HFFc6 (cell line): ENCODE measurements around the gene CX3CL1. TPM values are rescaled to one million over a fixed set of nuclear protein-coding genes. Genes with fewer than 3 reads are reported as not detected.

Source experiments
- DNase-seq: peaks from one replicate; pipeline ENCODE4 v3.0.0-alpha.2; 2018
- H3K27ac Mint-ChIP-seq: 2 replicates; pipeline ENCODE4 v1.8.0; 2020; ENCODE audit warnings: mild to moderate bottlenecking, mixed read lengths
- H3K27me3 Mint-ChIP-seq: 2 replicates; pipeline ENCODE4 v1.8.0; 2021; ENCODE audit warnings: mild to moderate bottlenecking, moderate library complexity, mixed read lengths; ENCODE audit not compliant: insufficient read depth
- H3K36me3 Mint-ChIP-seq: 2 replicates; pipeline ENCODE4 v1.8.0; 2021; ENCODE audit warnings: low read depth, mixed read lengths
- H3K4me1 Mint-ChIP-seq: 2 replicates; pipeline ENCODE4 v1.8.0; 2020; ENCODE audit warnings: low read depth, mixed read lengths
- H3K4me3 Mint-ChIP-seq: 2 replicates; pipeline ENCODE4 v1.8.0; 2020; ENCODE audit warnings: mild to moderate bottlenecking, moderate library complexity, mixed read lengths
- H3K9me3 Mint-ChIP-seq: 2 replicates; pipeline ENCODE4 v1.8.0; 2020; ENCODE audit warnings: mild to moderate bottlenecking, mixed read lengths
- total RNA-seq, 6 experiments: library from RNA; stranded (reverse); fragmentation: NEBNext Ultra II Directional; extraction: Animal tissue kit (Norgen Biotek cat#: 25700); gene quantifications; 2 replicates in 1 of 6; 3 replicates in 5 of 6; pipeline ENCODE4 v1.2.3, GENCODE V29; 2021
- TF ChIP-seq, protein P1 (sequence below): fragments of 200-600 bp; sonication (generic); IDR thresholded peaks from 2 replicates; pipeline ENCODE4 v1.5.0; 2021; ENCODE audit warnings: antibody characterized with exemption, mild to moderate bottlenecking

Gene CX3CL1
- total RNA-seq, 6 experiments from 2014 or later, result not detected

DNA sequence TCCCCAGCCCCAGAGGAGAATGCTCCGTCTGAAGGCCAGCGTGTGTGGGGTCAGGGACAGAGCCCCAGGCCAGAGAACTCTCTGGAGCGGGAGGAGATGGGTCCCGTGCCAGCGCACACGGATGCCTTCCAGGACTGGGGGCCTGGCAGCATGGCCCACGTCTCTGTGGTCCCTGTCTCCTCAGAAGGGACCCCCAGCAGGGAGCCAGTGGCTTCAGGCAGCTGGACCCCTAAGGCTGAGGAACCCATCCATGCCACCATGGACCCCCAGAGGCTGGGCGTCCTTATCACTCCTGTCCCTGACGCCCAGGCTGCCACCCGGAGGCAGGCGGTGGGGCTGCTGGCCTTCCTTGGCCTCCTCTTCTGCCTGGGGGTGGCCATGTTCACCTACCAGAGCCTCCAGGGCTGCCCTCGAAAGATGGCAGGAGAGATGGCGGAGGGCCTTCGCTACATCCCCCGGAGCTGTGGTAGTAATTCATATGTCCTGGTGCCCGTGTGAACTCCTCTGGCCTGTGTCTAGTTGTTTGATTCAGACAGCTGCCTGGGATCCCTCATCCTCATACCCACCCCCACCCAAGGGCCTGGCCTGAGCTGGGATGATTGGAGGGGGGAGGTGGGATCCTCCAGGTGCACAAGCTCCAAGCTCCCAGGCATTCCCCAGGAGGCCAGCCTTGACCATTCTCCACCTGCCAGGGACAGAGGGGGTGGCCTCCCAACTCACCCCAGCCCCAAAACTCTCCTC is 10.4 kb downstream of the CX3CL1 start:
- Mint-ChIP-seq H3K27me3 (peaks cover 24% of the 10 kb centered on the region), H3K36me3 (no peaks in the 10 kb centered on the region), H3K9me3 (no peaks in the 10 kb centered on the region), H3K4me1 (peaks cover 5% of the 10 kb centered on the region), H3K27ac (no peak overlapping the region), H3K4me3 (no peak overlapping the region)
- TF ChIP-seq, protein P1, sequence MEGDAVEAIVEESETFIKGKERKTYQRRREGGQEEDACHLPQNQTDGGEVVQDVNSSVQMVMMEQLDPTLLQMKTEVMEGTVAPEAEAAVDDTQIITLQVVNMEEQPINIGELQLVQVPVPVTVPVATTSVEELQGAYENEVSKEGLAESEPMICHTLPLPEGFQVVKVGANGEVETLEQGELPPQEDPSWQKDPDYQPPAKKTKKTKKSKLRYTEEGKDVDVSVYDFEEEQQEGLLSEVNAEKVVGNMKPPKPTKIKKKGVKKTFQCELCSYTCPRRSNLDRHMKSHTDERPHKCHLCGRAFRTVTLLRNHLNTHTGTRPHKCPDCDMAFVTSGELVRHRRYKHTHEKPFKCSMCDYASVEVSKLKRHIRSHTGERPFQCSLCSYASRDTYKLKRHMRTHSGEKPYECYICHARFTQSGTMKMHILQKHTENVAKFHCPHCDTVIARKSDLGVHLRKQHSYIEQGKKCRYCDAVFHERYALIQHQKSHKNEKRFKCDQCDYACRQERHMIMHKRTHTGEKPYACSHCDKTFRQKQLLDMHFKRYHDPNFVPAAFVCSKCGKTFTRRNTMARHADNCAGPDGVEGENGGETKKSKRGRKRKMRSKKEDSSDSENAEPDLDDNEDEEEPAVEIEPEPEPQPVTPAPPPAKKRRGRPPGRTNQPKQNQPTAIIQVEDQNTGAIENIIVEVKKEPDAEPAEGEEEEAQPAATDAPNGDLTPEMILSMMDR, result no peak
- DNase-seq, result no peak

DNA sequence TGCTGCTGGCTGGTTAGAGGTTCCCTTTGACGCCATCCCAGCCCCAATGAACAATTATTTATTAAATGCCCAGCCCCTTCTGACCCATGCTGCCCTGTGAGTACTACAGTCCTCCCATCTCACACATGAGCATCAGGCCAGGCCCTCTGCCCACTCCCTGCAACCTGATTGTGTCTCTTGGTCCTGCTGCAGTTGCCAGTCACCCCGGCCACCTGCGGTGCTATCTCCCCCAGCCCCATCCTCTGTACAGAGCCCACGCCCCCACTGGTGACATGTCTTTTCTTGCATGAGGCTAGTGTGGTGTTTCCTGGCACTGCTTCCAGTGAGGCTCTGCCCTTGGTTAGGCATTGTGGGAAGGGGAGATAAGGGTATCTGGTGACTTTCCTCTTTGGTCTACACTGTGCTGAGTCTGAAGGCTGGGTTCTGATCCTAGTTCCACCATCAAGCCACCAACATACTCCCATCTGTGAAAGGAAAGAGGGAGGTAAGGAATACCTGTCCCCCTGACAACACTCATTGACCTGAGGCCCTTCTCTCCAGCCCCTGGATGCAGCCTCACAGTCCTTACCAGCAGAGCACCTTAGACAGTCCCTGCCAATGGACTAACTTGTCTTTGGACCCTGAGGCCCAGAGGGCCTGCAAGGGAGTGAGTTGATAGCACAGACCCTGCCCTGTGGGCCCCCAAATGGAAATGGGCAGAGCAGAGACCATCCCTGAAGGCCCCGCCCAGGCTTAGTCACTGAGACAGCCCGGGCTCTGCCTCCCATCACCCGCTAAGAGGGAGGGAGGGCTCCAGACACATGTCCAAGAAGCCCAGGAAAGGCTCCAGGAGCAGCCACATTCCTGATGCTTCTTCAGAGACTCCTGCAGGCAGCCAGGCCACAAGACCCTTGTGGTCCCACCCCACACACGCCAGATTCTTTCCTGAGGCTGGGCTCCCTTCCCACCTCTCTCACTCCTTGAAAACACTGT is 11.3 kb downstream of the CX3CL1 start:
- no peaks in the 10 kb centered on the region; the same call in 1 of the 2 replicates for H3K4me1 Mint-ChIP-seq
- TF ChIP-seq, protein P1, result no peak
- no peak overlapping the region for H3K27ac Mint-ChIP-seq
- H3K27me3 Mint-ChIP-seq, result peaks cover 28% of the 10 kb centered on the region
- no peaks in the 10 kb centered on the region for H3K9me3 Mint-ChIP-seq
- no peaks in the 10 kb centered on the region for H3K36me3 Mint-ChIP-seq
- H3K4me3 Mint-ChIP-seq, result no peak overlapping the region
- DNase-seq, result no peak

DNA sequence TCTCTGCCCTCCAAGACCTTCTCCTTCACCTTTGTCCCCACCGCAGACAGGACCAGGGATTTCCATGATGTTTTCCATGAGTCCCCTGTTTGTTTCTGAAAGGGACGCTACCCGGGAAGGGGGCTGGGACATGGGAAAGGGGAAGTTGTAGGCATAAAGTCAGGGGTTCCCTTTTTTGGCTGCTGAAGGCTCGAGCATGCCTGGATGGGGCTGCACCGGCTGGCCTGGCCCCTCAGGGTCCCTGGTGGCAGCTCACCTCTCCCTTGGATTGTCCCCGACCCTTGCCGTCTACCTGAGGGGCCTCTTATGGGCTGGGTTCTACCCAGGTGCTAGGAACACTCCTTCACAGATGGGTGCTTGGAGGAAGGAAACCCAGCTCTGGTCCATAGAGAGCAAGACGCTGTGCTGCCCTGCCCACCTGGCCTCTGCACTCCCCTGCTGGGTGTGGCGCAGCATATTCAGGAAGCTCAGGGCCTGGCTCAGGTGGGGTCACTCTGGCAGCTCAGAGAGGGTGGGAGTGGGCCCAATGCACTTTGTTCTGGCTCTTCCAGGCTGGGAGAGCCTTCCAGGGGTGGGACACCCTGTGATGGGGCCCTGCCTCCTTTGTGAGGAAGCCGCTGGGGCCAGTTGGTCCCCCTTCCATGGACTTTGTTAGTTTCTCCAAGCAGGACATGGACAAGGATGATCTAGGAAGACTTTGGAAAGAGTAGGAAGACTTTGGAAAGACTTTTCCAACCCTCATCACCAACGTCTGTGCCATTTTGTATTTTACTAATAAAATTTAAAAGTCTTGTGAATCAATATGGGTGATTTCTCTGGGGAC is 12.2 kb downstream of the CX3CL1 start:
- Mint-ChIP-seq H3K4me1 (no peaks in the 10 kb centered on the region; the same call in 1 of the 2 replicates), H3K27me3 (peaks cover 28% of the 10 kb centered on the region), H3K4me3 (no peak overlapping the region), H3K36me3 (no peaks in the 10 kb centered on the region), H3K9me3 (no peaks in the 10 kb centered on the region), H3K27ac (no peak overlapping the region)
- TF ChIP-seq, protein P1, result no peak
- DNase-seq, result no peak

DNA sequence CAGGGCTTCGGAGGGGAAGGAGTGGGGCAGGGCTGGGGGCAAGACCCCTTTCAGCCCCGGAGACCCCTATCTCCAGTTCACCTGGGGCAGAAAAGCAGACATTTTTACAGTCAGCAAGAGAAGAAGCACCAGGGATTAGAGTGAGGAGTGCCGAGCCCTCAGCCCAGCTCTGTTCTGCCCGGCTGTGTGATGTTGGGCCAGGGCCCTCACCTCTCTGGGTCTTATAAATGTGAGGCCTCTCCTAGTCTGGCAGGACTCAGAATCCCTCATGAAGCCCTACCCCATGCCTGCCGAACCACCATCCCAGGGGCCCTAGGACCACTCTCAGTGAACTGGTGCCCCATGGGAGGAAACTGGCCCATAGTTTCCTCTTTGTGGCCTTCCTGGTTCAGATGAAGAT is 12.8 kb downstream of the CX3CL1 start:
- no peak overlapping the region for H3K27ac Mint-ChIP-seq
- TF ChIP-seq, protein P1, result no peak
- no peak for DNase-seq
- H3K27me3 Mint-ChIP-seq, result peaks cover 28% of the 10 kb centered on the region
- no peaks in the 10 kb centered on the region for H3K36me3 Mint-ChIP-seq
- no peaks in the 10 kb centered on the region for H3K9me3 Mint-ChIP-seq
- H3K4me3 Mint-ChIP-seq, result no peak overlapping the region
- H3K4me1 Mint-ChIP-seq, result no peaks in the 10 kb centered on the region; the same call in 1 of the 2 replicates

DNA sequence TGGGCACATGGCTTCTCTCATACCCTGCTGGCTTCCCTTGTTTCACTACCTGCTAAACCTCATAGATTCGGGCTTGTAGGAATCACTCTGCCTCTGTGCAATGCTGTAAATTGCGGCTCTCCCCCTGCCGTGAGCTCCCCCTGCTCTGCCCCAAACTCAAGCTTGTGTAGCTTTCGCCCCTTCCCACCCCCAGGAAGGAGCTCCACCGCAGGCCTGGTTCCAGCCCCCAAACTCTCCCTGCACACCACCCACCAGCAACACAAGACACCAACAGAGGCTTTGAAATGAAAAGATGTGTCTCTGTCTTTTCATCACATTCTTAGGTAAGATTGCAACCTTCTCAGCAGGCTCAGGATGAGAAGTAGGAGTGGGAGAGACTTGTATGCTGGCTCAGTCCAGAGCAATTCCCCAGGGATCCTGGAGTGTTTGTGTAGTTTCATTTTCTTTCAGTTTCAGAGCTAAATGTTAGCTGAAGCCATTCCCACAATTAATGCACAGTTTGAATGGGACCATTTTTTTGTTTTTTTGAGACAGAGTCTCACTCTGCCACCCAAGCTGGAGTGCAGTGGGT is 14.2 kb downstream of the CX3CL1 start:
- no peaks in the 10 kb centered on the region for H3K9me3 Mint-ChIP-seq
- no peak for DNase-seq
- TF ChIP-seq, protein P1, result no peak
- no peak overlapping the region for H3K27ac Mint-ChIP-seq
- peaks cover 31% of the 10 kb centered on the region for H3K27me3 Mint-ChIP-seq
- no peaks in the 10 kb centered on the region; the same call in 1 of the 2 replicates for H3K4me1 Mint-ChIP-seq
- H3K36me3 Mint-ChIP-seq, result no peaks in the 10 kb centered on the region
- H3K4me3 Mint-ChIP-seq, result no peak overlapping the region
